ENCODE measurements around the gene FGD4. TPM values are rescaled to one million over a fixed set of nuclear protein-coding genes. Genes with fewer than 3 reads are reported as not detected.

Gene FGD4
- total RNA-seq, 1 donor from 2014 or later: 65.5 TPM

GRCh38 chr12:32688786-32689185 lies 289.4 kb downstream of the FGD4 start:
- no peaks in the 10 kb centered on the region for H3K4me1 ChIP-seq

GRCh38 chr12:32690927-32691326 lies 291.6 kb downstream of the FGD4 start:
- DNase-seq (no peak), ATAC-seq (no peak)
- H3K36me3 ChIP-seq: no peaks in the 10 kb centered on the region
- no peaks in the 10 kb centered on the region for H3K27me3 ChIP-seq
- H3K4me3 ChIP-seq: no peak overlapping the region
- TF ChIP-seq, protein P1, sequence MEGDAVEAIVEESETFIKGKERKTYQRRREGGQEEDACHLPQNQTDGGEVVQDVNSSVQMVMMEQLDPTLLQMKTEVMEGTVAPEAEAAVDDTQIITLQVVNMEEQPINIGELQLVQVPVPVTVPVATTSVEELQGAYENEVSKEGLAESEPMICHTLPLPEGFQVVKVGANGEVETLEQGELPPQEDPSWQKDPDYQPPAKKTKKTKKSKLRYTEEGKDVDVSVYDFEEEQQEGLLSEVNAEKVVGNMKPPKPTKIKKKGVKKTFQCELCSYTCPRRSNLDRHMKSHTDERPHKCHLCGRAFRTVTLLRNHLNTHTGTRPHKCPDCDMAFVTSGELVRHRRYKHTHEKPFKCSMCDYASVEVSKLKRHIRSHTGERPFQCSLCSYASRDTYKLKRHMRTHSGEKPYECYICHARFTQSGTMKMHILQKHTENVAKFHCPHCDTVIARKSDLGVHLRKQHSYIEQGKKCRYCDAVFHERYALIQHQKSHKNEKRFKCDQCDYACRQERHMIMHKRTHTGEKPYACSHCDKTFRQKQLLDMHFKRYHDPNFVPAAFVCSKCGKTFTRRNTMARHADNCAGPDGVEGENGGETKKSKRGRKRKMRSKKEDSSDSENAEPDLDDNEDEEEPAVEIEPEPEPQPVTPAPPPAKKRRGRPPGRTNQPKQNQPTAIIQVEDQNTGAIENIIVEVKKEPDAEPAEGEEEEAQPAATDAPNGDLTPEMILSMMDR (IDR thresholded peaks at IDR 0.05): no peak
- no peaks in the 10 kb centered on the region for H3K9me3 ChIP-seq
- no peaks in the 10 kb centered on the region for H3K4me1 ChIP-seq
- no peak overlapping the region for H3K27ac ChIP-seq
- intact Hi-C loops (cut with DNase I): no loop called here

More at GRCh38 chr12:32688786-32689185, 289.4 kb downstream of the FGD4 start:
- no peak for DNase-seq
- no peak overlapping the region for H3K27ac ChIP-seq
- intact Hi-C loops (cut with DNase I): no loop called here
- ATAC-seq: no peak
- TF ChIP-seq, protein P1 (IDR thresholded peaks at IDR 0.05): no peak
- H3K4me3 ChIP-seq: no peak overlapping the region
- no peaks in the 10 kb centered on the region for H3K9me3 ChIP-seq
- no peaks in the 10 kb centered on the region for H3K27me3 ChIP-seq
- no peaks in the 10 kb centered on the region for H3K36me3 ChIP-seq

DNA sequence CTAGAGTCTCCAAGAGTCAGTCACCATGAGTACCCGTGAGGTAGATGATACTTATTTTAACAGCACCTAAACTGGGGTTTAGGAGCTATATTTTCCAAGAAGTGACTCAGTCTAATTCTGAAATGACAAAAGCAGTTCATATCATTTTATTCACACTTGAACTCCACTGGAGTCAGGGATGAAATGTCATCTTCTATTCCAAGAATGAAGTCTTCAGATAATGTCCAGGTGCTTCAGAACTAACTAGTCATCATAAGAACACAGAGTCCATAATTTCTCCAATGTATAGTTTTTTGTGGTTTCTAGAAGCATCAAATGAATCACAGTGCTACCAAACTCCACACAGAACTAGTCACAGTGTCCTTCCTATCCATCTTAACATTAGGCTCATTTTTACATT lies 293.0 kb downstream of the FGD4 start:
- no peaks in the 10 kb centered on the region for H3K27me3 ChIP-seq
- no peak overlapping the region for H3K27ac ChIP-seq
- no peak overlapping the region for H3K4me3 ChIP-seq
- H3K36me3 ChIP-seq: no peaks in the 10 kb centered on the region
- H3K9me3 ChIP-seq: no peaks in the 10 kb centered on the region
- intact Hi-C loops (cut with DNase I): no loop called here
- DNase-seq (no peak), ATAC-seq (no peak)
- TF ChIP-seq, protein P1 (IDR thresholded peaks at IDR 0.05): no peak
- H3K4me1 ChIP-seq: no peaks in the 10 kb centered on the region

- ATAC-seq: no peak
- intact Hi-C loops (cut with DNase I): no loop called here
- Histone ChIP-seq H3K9me3 (no peaks in the 10 kb centered on the region), H3K4me3 (no peak overlapping the region), H3K4me1 (no peaks in the 10 kb centered on the region), H3K27me3 (no peaks in the 10 kb centered on the region), H3K36me3 (no peaks in the 10 kb centered on the region), H3K27ac (no peak overlapping the region)
- TF ChIP-seq, protein P1 (IDR thresholded peaks at IDR 0.05): no peak
- no peak for DNase-seq
Observed at GRCh38 chr12:32693036-32693435, 293.7 kb downstream of the FGD4 start.

Data from upper lobe of right lung (tissue), 1 donor.